Neural progenitor cell (in vitro differentiated cells): Measurements from ENCODE around the gene UGT1A1. TPM values are rescaled to one million over a fixed set of nuclear protein-coding genes. Genes with fewer than 3 reads are reported as not detected.

Source experiments
- DNase-seq: peaks from one replicate; pipeline ENCODE4 v3.0.0-alpha.2; 2016; ENCODE audit warnings: low spot score
- H2AFZ ChIP-seq: fragments of 200-600 bp; sonication (generic); replicated peaks from 2 replicates; pipeline ENCODE4 v1.6.1; 2016; ENCODE audit warnings: antibody characterized with exemption
- H3F3A ChIP-seq: fragments of 200-600 bp; sonication (generic); 2 replicates; pipeline ENCODE4 v1.6.1; 2016; ENCODE audit warnings: antibody characterized with exemption, low read depth
- H3K27ac ChIP-seq: fragments of 200-600 bp; sonication (generic); 2 replicates; pipeline ENCODE4 v1.5.1; 2016; ENCODE audit warnings: mild to moderate bottlenecking
- H3K27me3 ChIP-seq: fragments of 200-600 bp; sonication (generic); 2 replicates; pipeline ENCODE4 v1.6.1; 2016; ENCODE audit warnings: mild to moderate bottlenecking, moderate library complexity
- H3K36me3 ChIP-seq: fragments of 200-600 bp; sonication (generic); 2 replicates; pipeline ENCODE4 v1.5.1; 2016
- H3K4me1 ChIP-seq: fragments of 200-600 bp; sonication (generic); 2 replicates; pipeline ENCODE4 v1.6.1; 2016; ENCODE audit warnings: mixed run types
- H3K4me2 ChIP-seq: fragments of 200-600 bp; sonication (generic); 2 replicates; pipeline ENCODE4 v1.6.1; 2016
- H3K4me3 ChIP-seq: fragments of 200-600 bp; sonication (generic); 2 replicates; pipeline ENCODE4 v1.5.1; 2016
- H3K79me2 ChIP-seq: fragments of 200-600 bp; sonication (generic); 2 replicates; pipeline ENCODE4 v1.6.1; 2016; ENCODE audit warnings: low read depth
- H3K9ac ChIP-seq: fragments of 200-600 bp; sonication (generic); 2 replicates; pipeline ENCODE4 v1.6.1; 2016
- H3K9me3 ChIP-seq: fragments of 200-600 bp; sonication (generic); 2 replicates; pipeline ENCODE4 v1.5.1; 2016; ENCODE audit warnings: low read depth
- H4K20me1 ChIP-seq: fragments of 200-600 bp; sonication (generic); 2 replicates; pipeline ENCODE4 v1.6.1; 2016; ENCODE audit warnings: low read depth
- H3K27ac Mint-ChIP-seq: 3 replicates; pipeline ENCODE4 v1.8.0; 2021; ENCODE audit warnings: mixed read lengths
- H3K27me3 Mint-ChIP-seq: 2 replicates; pipeline ENCODE4 v1.8.0; 2022; ENCODE audit warnings: low read depth, mild to moderate bottlenecking, inconsistent platforms, moderate library complexity, mixed read lengths; ENCODE audit not compliant: insufficient read depth
- H3K36me3 Mint-ChIP-seq: 3 replicates; pipeline ENCODE4 v1.8.0; 2021; ENCODE audit warnings: mixed read lengths
- H3K4me1 Mint-ChIP-seq: 3 replicates; pipeline ENCODE4 v1.8.0; 2021; ENCODE audit warnings: mixed read lengths
- H3K4me3 Mint-ChIP-seq: 3 replicates; pipeline ENCODE4 v1.8.0; 2021; ENCODE audit warnings: mild to moderate bottlenecking, moderate library complexity, mixed read lengths
- H3K9me3 Mint-ChIP-seq: 3 replicates; pipeline ENCODE4 v1.8.0; 2020; ENCODE audit warnings: mixed read lengths
- CTCF ChIP-seq: fragments of 200-600 bp; sonication (generic); IDR thresholded peaks from 2 replicates; pipeline ENCODE4 v1.5.1; 2017; ENCODE audit warnings: antibody characterized with exemption, mild to moderate bottlenecking
- EZH2 ChIP-seq: fragments of 200-600 bp; sonication (generic); IDR thresholded peaks from 2 replicates; pipeline ENCODE4 v1.6.1; 2017; ENCODE audit warnings: antibody characterized with exemption, mild to moderate bottlenecking, moderate library complexity
- EZH2phosphoT487 ChIP-seq: fragments of 200-600 bp; sonication (generic); IDR thresholded peaks from 2 replicates; pipeline ENCODE4 v1.6.1; 2017; ENCODE audit warnings: antibody characterized with exemption
- total RNA-seq: library from RNA; depleted of rRNA; stranded (reverse); fragments of >200 nt; gene quantifications from 2 replicates; pipeline ENCODE4 v1.2.3, GENCODE V29; 2015; ENCODE audit warnings: low replicate concordance

UGT1A1 gene
- total RNA-seq, 1 donor from 2014 or later = not detected

- H4K20me1 ChIP-seq = no peaks in the 10 kb centered on the region
- DNase-seq = no peak
- no peaks in the 10 kb centered on the region for H3K79me2 ChIP-seq
- Mint-ChIP-seq H3K27me3 (peaks cover 9% of the 10 kb centered on the region), H3K4me3 (no peak overlapping the region), H3K4me1 (no peaks in the 10 kb centered on the region), H3K27ac (no peak overlapping the region), H3K9me3 (peaks cover 23% of the 10 kb centered on the region), H3K36me3 (peaks cover 3% of the 10 kb centered on the region)
- no peaks in the 10 kb centered on the region for H3K4me1 ChIP-seq
- no peaks in the 10 kb centered on the region for H3K36me3 ChIP-seq
- TF ChIP-seq CTCF (no peak), EZH2 (no peak), EZH2phosphoT487 (no peak)
- no peak overlapping the region for H3K4me3 ChIP-seq
- H3F3A ChIP-seq = no peaks in the 10 kb centered on the region
- H3K4me2 ChIP-seq = no peak overlapping the region
- no peaks in the 10 kb centered on the region for H3K9me3 ChIP-seq
- no peak overlapping the region for H3K9ac ChIP-seq
- H2AFZ ChIP-seq = no peak overlapping the region
- H3K27ac ChIP-seq = no peak overlapping the region
- H3K27me3 ChIP-seq = no peaks in the 10 kb centered on the region
Observed at GRCh38 chr2:233775414-233775813, 15.3 kb downstream of the UGT1A1 start.

- no peak within 1 kb of the TSS for H3K9ac ChIP-seq
- no peaks in the 10 kb centered on the region for H3F3A ChIP-seq
- H3K9me3 ChIP-seq = no peaks in the 10 kb centered on the region
- H3K27me3 ChIP-seq = no peaks in the 10 kb centered on the region
- TF ChIP-seq CTCF (no peak), EZH2phosphoT487 (no peak), EZH2 (no peak)
- Mint-ChIP-seq H3K27ac (no peak within 1 kb of the TSS), H3K4me3 (no peak within 1 kb of the TSS), H3K9me3 (peaks cover 16% of the 10 kb centered on the region), H3K4me1 (no peaks in the 10 kb centered on the region), H3K36me3 (peaks cover 2% of the 10 kb centered on the region), H3K27me3 (peaks cover 7% of the 10 kb centered on the region)
- H2AFZ ChIP-seq = no peak within 1 kb of the TSS
- no peaks in the 10 kb centered on the region for H4K20me1 ChIP-seq
- no peaks in the 10 kb centered on the region for H3K79me2 ChIP-seq
- no peaks in the 10 kb centered on the region for H3K4me1 ChIP-seq
- H3K4me3 ChIP-seq = no peak within 1 kb of the TSS
- no peak for DNase-seq
- H3K27ac ChIP-seq = no peak within 1 kb of the TSS
- H3K4me2 ChIP-seq = no peak within 1 kb of the TSS
- H3K36me3 ChIP-seq = no peaks in the 10 kb centered on the region
Observed at GRCh38 chr2:233778030-233778429, 18.0 kb downstream of the UGT1A1 start, which contains the start of gene MROH2A. MROH2A (plus strand) TSS chr2:233778330; CDS start chr2:233779359, 1,029 bp downstream.

GRCh38 chr2:233779722-233780121 is 19.7 kb downstream of the UGT1A1 start:
- TF ChIP-seq EZH2 (no peak), CTCF (no peak)

More at GRCh38 chr2:233779722-233780121, 19.7 kb downstream of the UGT1A1 start:
- Mint-ChIP-seq H3K4me1 (no peaks in the 10 kb centered on the region), H3K9me3 (peaks cover 16% of the 10 kb centered on the region), H3K4me3 (no peak overlapping the region), H3K27ac (no peak overlapping the region), H3K36me3 (peaks cover 2% of the 10 kb centered on the region), H3K27me3 (peaks cover 6% of the 10 kb centered on the region)
- no peak overlapping the region for H3K4me2 ChIP-seq
- no peaks in the 10 kb centered on the region for H3K79me2 ChIP-seq
- H3K36me3 ChIP-seq = no peaks in the 10 kb centered on the region
- no peak overlapping the region for H2AFZ ChIP-seq
- no peaks in the 10 kb centered on the region for H4K20me1 ChIP-seq
- H3K4me3 ChIP-seq = no peak overlapping the region
- H3K27ac ChIP-seq = no peak overlapping the region
- DNase-seq = no peak
- H3K27me3 ChIP-seq = no peaks in the 10 kb centered on the region
- H3F3A ChIP-seq = no peaks in the 10 kb centered on the region
- no peaks in the 10 kb centered on the region for H3K9me3 ChIP-seq
- no peak overlapping the region for H3K9ac ChIP-seq
- no peaks in the 10 kb centered on the region for H3K4me1 ChIP-seq
